ENCODE results near the gene TIMM8B. TPM values are rescaled to one million over a fixed set of nuclear protein-coding genes. Genes with fewer than 3 reads are reported as not detected.

Gene TIMM8B
- total and polyA plus RNA-seq, 9 of the 15 experiments (the other 6 are each of a cell fraction or from before 2014, with no cell fraction given): 95.8 to 338 (median 145) TPM

DNA sequence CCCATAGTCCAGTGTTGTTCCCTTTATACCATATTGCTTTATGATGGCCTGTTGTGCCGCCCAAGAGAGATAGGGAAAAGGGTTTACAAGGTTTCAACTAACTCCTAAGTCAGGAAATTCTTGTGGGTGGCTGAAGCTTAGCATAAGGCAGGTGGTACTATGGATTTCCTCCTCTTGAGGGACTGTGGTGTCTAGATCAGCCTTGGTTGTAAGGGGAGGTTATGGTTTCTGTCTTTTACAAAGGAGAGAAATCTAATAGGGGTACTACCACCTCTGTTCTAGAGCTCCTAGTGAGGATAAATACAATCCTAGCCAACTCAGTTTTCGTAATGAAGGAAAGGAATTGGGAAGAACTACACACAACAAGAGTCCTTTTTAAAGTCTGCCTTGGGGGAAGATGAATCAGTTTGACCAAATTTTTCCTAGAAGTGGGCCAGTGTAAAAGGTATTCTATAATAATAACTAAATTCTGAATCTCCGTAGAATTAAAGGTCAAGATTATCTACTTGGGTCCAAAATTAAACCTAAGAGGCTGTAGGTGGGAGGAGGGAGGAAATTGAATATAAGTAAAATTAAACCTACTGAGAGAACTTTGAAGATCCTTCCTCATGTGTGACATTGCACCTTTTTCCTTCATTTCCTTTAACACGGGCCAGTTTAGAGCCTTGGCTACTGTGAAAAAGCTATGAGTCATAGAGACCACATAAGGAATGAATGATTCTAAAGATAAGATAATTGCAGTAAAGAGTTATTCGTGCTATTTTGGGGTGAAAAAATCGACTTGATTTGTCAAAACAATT lies 44.2 kb downstream of the TIMM8B start (continued):
- TF ChIP-seq PPARD (CRISPR knock-in tag; IDR thresholded peaks at IDR 0.05): no peak
- no peak for TF ChIP-seq CC2D1A (IDR thresholded peaks at IDR 0.05)
- no peak for TF ChIP-seq MED1 (CRISPR knock-in tag; IDR thresholded peaks at IDR 0.05; ENCODE audit: borderline replicate concordance)
- no peak for TF ChIP-seq BRCA1 (IDR thresholded peaks at IDR 0.05)
- no peak for TF ChIP-seq BRCA1 (CRISPR knock-in tag; IDR thresholded peaks at IDR 0.05)
- TF ChIP-seq, protein P1, sequence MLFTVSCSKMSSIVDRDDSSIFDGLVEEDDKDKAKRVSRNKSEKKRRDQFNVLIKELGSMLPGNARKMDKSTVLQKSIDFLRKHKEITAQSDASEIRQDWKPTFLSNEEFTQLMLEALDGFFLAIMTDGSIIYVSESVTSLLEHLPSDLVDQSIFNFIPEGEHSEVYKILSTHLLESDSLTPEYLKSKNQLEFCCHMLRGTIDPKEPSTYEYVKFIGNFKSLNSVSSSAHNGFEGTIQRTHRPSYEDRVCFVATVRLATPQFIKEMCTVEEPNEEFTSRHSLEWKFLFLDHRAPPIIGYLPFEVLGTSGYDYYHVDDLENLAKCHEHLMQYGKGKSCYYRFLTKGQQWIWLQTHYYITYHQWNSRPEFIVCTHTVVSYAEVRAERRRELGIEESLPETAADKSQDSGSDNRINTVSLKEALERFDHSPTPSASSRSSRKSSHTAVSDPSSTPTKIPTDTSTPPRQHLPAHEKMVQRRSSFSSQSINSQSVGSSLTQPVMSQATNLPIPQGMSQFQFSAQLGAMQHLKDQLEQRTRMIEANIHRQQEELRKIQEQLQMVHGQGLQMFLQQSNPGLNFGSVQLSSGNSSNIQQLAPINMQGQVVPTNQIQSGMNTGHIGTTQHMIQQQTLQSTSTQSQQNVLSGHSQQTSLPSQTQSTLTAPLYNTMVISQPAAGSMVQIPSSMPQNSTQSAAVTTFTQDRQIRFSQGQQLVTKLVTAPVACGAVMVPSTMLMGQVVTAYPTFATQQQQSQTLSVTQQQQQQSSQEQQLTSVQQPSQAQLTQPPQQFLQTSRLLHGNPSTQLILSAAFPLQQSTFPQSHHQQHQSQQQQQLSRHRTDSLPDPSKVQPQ (CRISPR knock-in tag; IDR thresholded peaks at IDR 0.05; ENCODE audit: borderline replicate concordance): no peak
- TF ChIP-seq DIDO1 (tag; IDR thresholded peaks at IDR 0.05; ENCODE audit: low read depth): no peak
- no peak for TF ChIP-seq KHSRP (IDR thresholded peaks at IDR 0.05)
- TF ChIP-seq PHTF2 (CRISPR knock-in tag; IDR thresholded peaks at IDR 0.05): no peak
- no peak for TF ChIP-seq ETV5 (CRISPR knock-in tag; IDR thresholded peaks at IDR 0.05; ENCODE audit: low read depth)
- TF ChIP-seq, protein P2, sequence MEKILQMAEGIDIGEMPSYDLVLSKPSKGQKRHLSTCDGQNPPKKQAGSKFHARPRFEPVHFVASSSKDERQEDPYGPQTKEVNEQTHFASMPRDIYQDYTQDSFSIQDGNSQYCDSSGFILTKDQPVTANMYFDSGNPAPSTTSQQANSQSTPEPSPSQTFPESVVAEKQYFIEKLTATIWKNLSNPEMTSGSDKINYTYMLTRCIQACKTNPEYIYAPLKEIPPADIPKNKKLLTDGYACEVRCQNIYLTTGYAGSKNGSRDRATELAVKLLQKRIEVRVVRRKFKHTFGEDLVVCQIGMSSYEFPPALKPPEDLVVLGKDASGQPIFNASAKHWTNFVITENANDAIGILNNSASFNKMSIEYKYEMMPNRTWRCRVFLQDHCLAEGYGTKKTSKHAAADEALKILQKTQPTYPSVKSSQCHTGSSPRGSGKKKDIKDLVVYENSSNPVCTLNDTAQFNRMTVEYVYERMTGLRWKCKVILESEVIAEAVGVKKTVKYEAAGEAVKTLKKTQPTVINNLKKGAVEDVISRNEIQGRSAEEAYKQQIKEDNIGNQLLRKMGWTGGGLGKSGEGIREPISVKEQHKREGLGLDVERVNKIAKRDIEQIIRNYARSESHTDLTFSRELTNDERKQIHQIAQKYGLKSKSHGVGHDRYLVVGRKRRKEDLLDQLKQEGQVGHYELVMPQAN (IDR thresholded peaks at IDR 0.05; ENCODE audit: borderline replicate concordance): no peak
- TF ChIP-seq MAZ (CRISPR knock-in tag; conservative IDR thresholded peaks at IDR 0.05 in 1 of 2, IDR thresholded peaks at IDR 0.05 in 1 of 2): 0 out of 4 replicates have a peak, but pooled peaks of 1 of the 2 experiments have one; percentile 9
- no peak for TF ChIP-seq HNRNPL (IDR thresholded peaks at IDR 0.05; ENCODE audit: low read depth, low read length)
- TF ChIP-seq TARDBP (IDR thresholded peaks at IDR 0.05): no peak
- no peak for TF ChIP-seq ZNF57 (CRISPR knock-in tag; IDR thresholded peaks at IDR 0.05)
- no peak for TF ChIP-seq ARID2 (IDR thresholded peaks at IDR 0.05)
- TF ChIP-seq RFX5 (IDR thresholded peaks at IDR 0.05; ENCODE audit: low read depth, low read length): no peak
- TF ChIP-seq FOXK1 (CRISPR knock-in tag; IDR thresholded peaks at IDR 0.05; ENCODE audit: borderline replicate concordance): no peak
- TF ChIP-seq SP1 (CRISPR knock-in tag; IDR thresholded peaks at IDR 0.05): no peak
- TF ChIP-seq MEIS2 (IDR thresholded peaks at IDR 0.05; ENCODE audit: partially characterized antibody): no peak
- no peak for TF ChIP-seq ZNF347 (CRISPR knock-in tag; IDR thresholded peaks at IDR 0.05; ENCODE audit: low read depth)
- no peak for TF ChIP-seq MTF1 (CRISPR knock-in tag; IDR thresholded peaks at IDR 0.05; ENCODE audit: borderline replicate concordance)
- TF ChIP-seq, protein P3, sequence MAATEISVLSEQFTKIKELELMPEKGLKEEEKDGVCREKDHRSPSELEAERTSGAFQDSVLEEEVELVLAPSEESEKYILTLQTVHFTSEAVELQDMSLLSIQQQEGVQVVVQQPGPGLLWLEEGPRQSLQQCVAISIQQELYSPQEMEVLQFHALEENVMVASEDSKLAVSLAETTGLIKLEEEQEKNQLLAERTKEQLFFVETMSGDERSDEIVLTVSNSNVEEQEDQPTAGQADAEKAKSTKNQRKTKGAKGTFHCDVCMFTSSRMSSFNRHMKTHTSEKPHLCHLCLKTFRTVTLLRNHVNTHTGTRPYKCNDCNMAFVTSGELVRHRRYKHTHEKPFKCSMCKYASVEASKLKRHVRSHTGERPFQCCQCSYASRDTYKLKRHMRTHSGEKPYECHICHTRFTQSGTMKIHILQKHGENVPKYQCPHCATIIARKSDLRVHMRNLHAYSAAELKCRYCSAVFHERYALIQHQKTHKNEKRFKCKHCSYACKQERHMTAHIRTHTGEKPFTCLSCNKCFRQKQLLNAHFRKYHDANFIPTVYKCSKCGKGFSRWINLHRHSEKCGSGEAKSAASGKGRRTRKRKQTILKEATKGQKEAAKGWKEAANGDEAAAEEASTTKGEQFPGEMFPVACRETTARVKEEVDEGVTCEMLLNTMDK (IDR thresholded peaks at IDR 0.05; ENCODE audit: borderline replicate concordance, insufficient read depth, low read depth, low read length, poor library complexity, severe bottlenecking): no peak
- TF ChIP-seq ZNF3 (CRISPR knock-in tag; IDR thresholded peaks at IDR 0.05): no peak
